GM12878 (cell line): Measurements from ENCODE around the gene CSF1.

Source experiments
- POLR2AphosphoS5 ChIP-seq: IDR thresholded peaks from 2 replicates; pipeline ENCODE4 v1.6.1; 2011; ENCODE audit warnings: mild to moderate bottlenecking, low read length, inconsistent platforms
- TARDBP ChIP-seq: IDR thresholded peaks from 2 replicates; pipeline ENCODE4 v1.6.1; 2016; ENCODE audit warnings: borderline replicate concordance

DNA sequence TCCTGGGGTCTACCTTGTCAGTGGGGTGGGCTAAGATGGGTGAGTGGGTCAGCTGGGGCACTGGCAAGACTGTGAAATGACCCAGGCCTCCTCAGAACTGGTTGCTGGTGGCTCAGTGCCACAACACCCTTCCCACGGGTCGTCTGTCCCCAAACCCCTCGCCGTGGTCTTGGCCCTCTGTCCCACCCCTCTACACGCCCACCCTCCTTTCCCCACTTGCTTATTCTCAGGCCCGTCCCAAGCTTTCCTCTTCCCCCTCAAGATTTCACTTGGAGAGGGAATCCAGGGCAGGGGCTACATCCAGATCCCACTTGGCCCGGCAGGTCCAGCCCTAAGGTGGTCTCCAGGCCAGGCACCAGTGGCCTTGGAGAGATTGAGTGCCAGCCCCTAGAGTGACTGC lies 16.7 kb downstream of the CSF1 start:
- TF ChIP-seq TARDBP: no peak
- no peak for TF ChIP-seq POLR2AphosphoS5
